ENCODE data around the gene NARS2. TPM values are rescaled to one million over a fixed set of nuclear protein-coding genes. Genes with fewer than 3 reads are reported as not detected.
"Not testable (repeated sequence)": the region's sequence is repeated elsewhere in the genome, so short reads cannot be mapped to it uniquely, and the experiment has no call there.

The NARS2 gene
- polyA plus RNA-seq, 1 experiment, result 18.4 TPM

- TF ChIP-seq CTCF (IDR thresholded peaks at IDR 0.05; ENCODE audit: low read depth, low read length), result no peak
- CTCF ChIA-PET, result no interaction called here
- Histone ChIP-seq H3K27me3 (ENCODE audit: control insufficient read depth, insufficient read depth, low read length) (no peaks in the 10 kb centered on the region), H3K27ac (ENCODE audit: low read depth, low read length) (no peak overlapping the region), H3K9me3 (ENCODE audit: control insufficient read depth, insufficient read depth, low read length) (no peaks in the 10 kb centered on the region), H3K4me3 (ENCODE audit: low read depth, low read length) (no peak overlapping the region)
- no peak for DNase-seq (ENCODE audit: low read depth, low spot score)
- POLR2A ChIA-PET, result no interaction called here
Measured at GRCh38 chr11:78612721-78613377, 38.2 kb upstream of the NARS2 start.

GRCh38 chr11:78609321-78609720, 34.7 kb upstream of the NARS2 start:
- H3K27ac ChIP-seq (ENCODE audit: low read depth, low read length); H3K4me3 ChIP-seq (ENCODE audit: low read depth, low read length); H3K27me3 ChIP-seq (ENCODE audit: control insufficient read depth, insufficient read depth, low read length); H3K9me3 ChIP-seq (ENCODE audit: control insufficient read depth, insufficient read depth, low read length); CTCF ChIA-PET; DNase-seq (ENCODE audit: low read depth, low spot score); POLR2A ChIA-PET: not testable (repeated sequence)

GRCh38 chr11:78607696-78608095, 33.0 kb upstream of the NARS2 start:
- ChIA-PET POLR2A (no interaction called here), CTCF (no interaction called here)
- DNase-seq (ENCODE audit: low read depth, low spot score), result no peak

GRCh38 chr11:78606667-78607066, 32.0 kb upstream of the NARS2 start:
- H3K4me3 ChIP-seq (ENCODE audit: low read depth, low read length), result no peak overlapping the region
- no peak for DNase-seq (ENCODE audit: low read depth, low spot score)
- CTCF ChIA-PET, result no interaction called here

More at GRCh38 chr11:78607696-78608095, 33.0 kb upstream of the NARS2 start:
- peaks cover 3% of the 10 kb centered on the region for H3K27me3 ChIP-seq (ENCODE audit: control insufficient read depth, insufficient read depth, low read length)
- no peak overlapping the region for H3K4me3 ChIP-seq (ENCODE audit: low read depth, low read length)
- no peak for TF ChIP-seq CTCF (IDR thresholded peaks at IDR 0.05; ENCODE audit: low read depth, low read length)
- no peaks in the 10 kb centered on the region for H3K9me3 ChIP-seq (ENCODE audit: control insufficient read depth, insufficient read depth, low read length)
- no peak overlapping the region for H3K27ac ChIP-seq (ENCODE audit: low read depth, low read length)

GRCh38 chr11:78605296-78605695, 30.6 kb upstream of the NARS2 start:
- Histone ChIP-seq H3K27me3 (ENCODE audit: control insufficient read depth, insufficient read depth, low read length) (peaks cover 3% of the 10 kb centered on the region), H3K4me3 (ENCODE audit: low read depth, low read length) (no peak overlapping the region), H3K9me3 (ENCODE audit: control insufficient read depth, insufficient read depth, low read length) (no peaks in the 10 kb centered on the region), H3K27ac (ENCODE audit: low read depth, low read length) (no peak overlapping the region)
- ChIA-PET CTCF (interaction anchor here (1.3 kb wide), 1 partner anchor 41 kb away, joined by 3 read pairs; no protein-coding TSS in a partner anchor), POLR2A (no interaction called here)
- DNase-seq (ENCODE audit: low read depth, low spot score), result no peak
- no peak for TF ChIP-seq CTCF (IDR thresholded peaks at IDR 0.05; ENCODE audit: low read depth, low read length)

More at GRCh38 chr11:78606667-78607066, 32.0 kb upstream of the NARS2 start:
- H3K27ac ChIP-seq (ENCODE audit: low read depth, low read length), result no peak overlapping the region
- TF ChIP-seq CTCF (IDR thresholded peaks at IDR 0.05; ENCODE audit: low read depth, low read length), result no peak
- H3K9me3 ChIP-seq (ENCODE audit: control insufficient read depth, insufficient read depth, low read length), result no peaks in the 10 kb centered on the region
- H3K27me3 ChIP-seq (ENCODE audit: control insufficient read depth, insufficient read depth, low read length), result peaks cover 3% of the 10 kb centered on the region
- POLR2A ChIA-PET, result no interaction called here

Data from AG04450 (cell line).